Fibroblast of skin of right quadriceps (primary cell): ENCODE results near the gene ZPBP2.

Source experiments
- DNase-seq: peaks from one replicate; pipeline ENCODE4 v3.0.0-alpha.2; 2013

The ZPBP2 gene

GRCh38 chr17:39915559-39915958 is 47.6 kb downstream of the ZPBP2 start:
- DNase-seq, result no peak

- no peak for DNase-seq
These were observed 48.9 kb downstream of the ZPBP2 start for GRCh38 chr17:39916918-39917317.

GRCh38 chr17:39919087-39919683 is 51.2 kb downstream of the ZPBP2 start:
- DNase-seq, result no peak

- no peak for DNase-seq
These were observed 52.5 kb downstream of the ZPBP2 start for GRCh38 chr17:39920218-39921210.

- DNase-seq, result no peak
These were observed 53.3 kb downstream of the ZPBP2 start for GRCh38 chr17:39921323-39921722.

GRCh38 chr17:39922006-39922405 is 54.0 kb downstream of the ZPBP2 start:
- DNase-seq, result no peak

GRCh38 chr17:39923230-39923629 is 55.2 kb downstream of the ZPBP2 start:
- no peak for DNase-seq

- no peak for DNase-seq
These were observed 56.1 kb downstream of the ZPBP2 start for GRCh38 chr17:39923836-39924690.

GRCh38 chr17:39924691-39925055 is 56.7 kb downstream of the ZPBP2 start:
- DNase-seq, result no peak

- DNase-seq, result no peak
These were observed 57.5 kb downstream of the ZPBP2 start for GRCh38 chr17:39925282-39926134.

GRCh38 chr17:39926135-39926587 is 58.2 kb downstream of the ZPBP2 start:
- DNase-seq, result no peak

- DNase-seq, result no peak
These were observed 58.6 kb downstream of the ZPBP2 start for GRCh38 chr17:39926588-39927100.
